MM.1S (cell line): ENCODE measurements around the gene FGGY.

Source experiments
- DNase-seq: peaks from one replicate; pipeline ENCODE4 v3.0.0-alpha.2; 2015
- H2AFZ ChIP-seq: fragments of 300-600 bp; sonication (generic); 2 replicates; pipeline ENCODE4 v1.6.0; 2016; ENCODE audit warnings: antibody characterized with exemption, low read length
- H3F3A ChIP-seq: fragments of 300-600 bp; sonication (generic); 2 replicates; pipeline ENCODE4 v1.6.1; 2016; ENCODE audit warnings: mild to moderate bottlenecking, antibody characterized with exemption, low read length, moderate library complexity, mixed read lengths; ENCODE audit not compliant: insufficient read depth
- H3K27ac ChIP-seq: fragments of 300-600 bp; sonication (generic); 2 replicates; pipeline ENCODE4 v1.5.1; 2016; ENCODE audit warnings: mild to moderate bottlenecking, low read length
- H3K27me3 ChIP-seq: fragments of 300-600 bp; sonication (generic); replicated peaks from 2 replicates; pipeline ENCODE4 v1.6.0; 2016; ENCODE audit warnings: low read length; ENCODE audit not compliant: insufficient read depth
- H3K36me3 ChIP-seq: fragments of 300-600 bp; sonication (generic); replicated peaks from 2 replicates; pipeline ENCODE4 v1.6.1; 2016; ENCODE audit warnings: mild to moderate bottlenecking, low read length, mixed read lengths; ENCODE audit not compliant: insufficient read depth
- H3K4me1 ChIP-seq: fragments of 300-600 bp; sonication (generic); 2 replicates; pipeline ENCODE4 v1.6.1; 2016; ENCODE audit warnings: low read length, mixed read lengths
- H3K4me2 ChIP-seq: fragments of 300-600 bp; sonication (generic); 2 replicates; pipeline ENCODE4 v1.6.0; 2016; ENCODE audit warnings: low read depth, low read length
- H3K4me3 ChIP-seq: fragments of 300-600 bp; sonication (generic); 2 replicates; pipeline ENCODE4 v1.5.1; 2016; ENCODE audit warnings: low read length, mixed read lengths
- H3K79me2 ChIP-seq: fragments of 300-600 bp; sonication (generic); 2 replicates; pipeline ENCODE4 v1.6.1; 2016; ENCODE audit warnings: mixed run types, low read length, mixed read lengths
- H3K9ac ChIP-seq: fragments of 300-600 bp; sonication (generic); 2 replicates; pipeline ENCODE4 v1.6.1; 2016; ENCODE audit warnings: low read length, mixed read lengths
- H3K9me2 ChIP-seq: fragments of 300-600 bp; sonication (generic); replicated peaks from 2 replicates; pipeline ENCODE4 v1.6.1; 2016; ENCODE audit warnings: mild to moderate bottlenecking, low read length, mixed read lengths; ENCODE audit not compliant: insufficient read depth
- H3K9me3 ChIP-seq: fragments of 300-600 bp; sonication (generic); replicated peaks from 2 replicates; pipeline ENCODE4 v1.6.1; 2016; ENCODE audit warnings: mild to moderate bottlenecking, low read length, mixed read lengths; ENCODE audit not compliant: insufficient read depth
- H4K20me1 ChIP-seq: fragments of 300-600 bp; sonication (generic); 2 replicates; pipeline ENCODE4 v1.6.1; 2016; ENCODE audit warnings: mild to moderate bottlenecking, low read length, moderate library complexity, mixed read lengths; ENCODE audit not compliant: insufficient read depth
- CTCF ChIP-seq: fragments of 300-600 bp; sonication (generic); IDR thresholded peaks from 2 replicates; pipeline ENCODE4 v1.5.1; 2016; ENCODE audit warnings: antibody characterized with exemption, low read length, mixed read lengths
- EZH2 ChIP-seq: fragments of 300-600 bp; sonication (generic); optimal IDR thresholded peaks from 2 replicates; pipeline ENCODE3; 2017; ENCODE audit warnings: low read depth, mild to moderate bottlenecking, antibody characterized with exemption, low read length, mixed read lengths
- EZH2phosphoT487 ChIP-seq: fragments of 300-600 bp; sonication (generic); IDR thresholded peaks from 2 replicates; pipeline ENCODE4 v1.6.1; 2018; ENCODE audit warnings: antibody characterized with exemption, low read length

The FGGY gene

GRCh38 chr1:59768792-59769735 lies 472.2 kb downstream of the FGGY start:
- Histone ChIP-seq H2AFZ (no peak overlapping the region), H3K27ac (no peak overlapping the region), H3K9me2 (no peaks in the 10 kb centered on the region), H3K9me3 (no peaks in the 10 kb centered on the region), H3K4me1 (peaks cover 24% of the 10 kb centered on the region), H3K4me2 (no peak overlapping the region), H3K79me2 (no peaks in the 10 kb centered on the region), H3K4me3 (no peak overlapping the region), H3F3A (no peaks in the 10 kb centered on the region), H3K27me3 (no peaks in the 10 kb centered on the region), H4K20me1 (no peaks in the 10 kb centered on the region), H3K36me3 (no peaks in the 10 kb centered on the region), H3K9ac (no peak overlapping the region)
- TF ChIP-seq EZH2phosphoT487: no peak
- no peak for TF ChIP-seq EZH2
- TF ChIP-seq CTCF: no peak
- DNase-seq: peak; percentile 8

GRCh38 chr1:59769736-59770095 lies 472.8 kb downstream of the FGGY start:
- Histone ChIP-seq H3K4me1 (peaks cover 24% of the 10 kb centered on the region), H3K9me3 (no peaks in the 10 kb centered on the region)
- no peak for TF ChIP-seq EZH2
- no peak for TF ChIP-seq CTCF
- TF ChIP-seq EZH2phosphoT487: no peak

GRCh38 chr1:59771361-59771760 lies 474.5 kb downstream of the FGGY start:
- no peak overlapping the region for H3K4me3 ChIP-seq
- H3K9me3 ChIP-seq: no peaks in the 10 kb centered on the region
- no peak for TF ChIP-seq EZH2
- no peak for TF ChIP-seq CTCF
- TF ChIP-seq EZH2phosphoT487: no peak
- H3K4me2 ChIP-seq: no peak overlapping the region
- no peak for DNase-seq
- H3K79me2 ChIP-seq: no peaks in the 10 kb centered on the region
- H3K9me2 ChIP-seq: no peaks in the 10 kb centered on the region
- H3K9ac ChIP-seq: no peak overlapping the region
- H2AFZ ChIP-seq: no peak overlapping the region
- no peaks in the 10 kb centered on the region for H3K27me3 ChIP-seq
- no peak overlapping the region for H3K27ac ChIP-seq
- H4K20me1 ChIP-seq: no peaks in the 10 kb centered on the region
- no peaks in the 10 kb centered on the region for H3K36me3 ChIP-seq
- H3K4me1 ChIP-seq: peaks cover 16% of the 10 kb centered on the region
- no peaks in the 10 kb centered on the region for H3F3A ChIP-seq

More at GRCh38 chr1:59769736-59770095, 472.8 kb downstream of the FGGY start:
- H3K27me3 ChIP-seq: no peaks in the 10 kb centered on the region
- no peak overlapping the region for H3K4me2 ChIP-seq
- no peak overlapping the region for H3K9ac ChIP-seq
- H3K27ac ChIP-seq: no peak overlapping the region
- H3K36me3 ChIP-seq: no peaks in the 10 kb centered on the region
- H3K4me3 ChIP-seq: no peak overlapping the region
- DNase-seq: no peak
- no peaks in the 10 kb centered on the region for H3K9me2 ChIP-seq
- H4K20me1 ChIP-seq: no peaks in the 10 kb centered on the region
- no peak overlapping the region for H2AFZ ChIP-seq
- no peaks in the 10 kb centered on the region for H3F3A ChIP-seq
- H3K79me2 ChIP-seq: no peaks in the 10 kb centered on the region
